HepG2 (cell line): ENCODE results near the gene CCL5. TPM values are rescaled to one million over a fixed set of nuclear protein-coding genes. Genes with fewer than 3 reads are reported as not detected.

Source experiments
- ATAC-seq: fragments of 200-7000 bp; cut with Tn5 transposase; 3 replicates; pipeline ENCODE4 v1.9.1; 2020; ENCODE audit warnings: mild to moderate bottlenecking, moderate library complexity
- BruUV-seq: library from RNA; stranded (reverse); fragments of 400-500 nt; replicated peaks from 2 replicates; lab custom pipeline; 2021; lab: Mats Ljungman, UMichigan
- CTCF ChIA-PET: fragments of 300-600 bp; formaldehyde crosslinking; extraction: SDS; loops from one replicate; lab custom pipeline; 2021; ENCODE audit warnings: low total read pairs, inconsistent platforms, low intra/inter-chr PET ratio; lab: Yijun Ruan, JAX
- POLR2A ChIA-PET: fragments of 350-600 bp; sonication (Branson Sonifier 250); formaldehyde crosslinking; loops from one replicate; lab custom pipeline; 2020; ENCODE audit warnings: antibody characterized with exemption, inconsistent platforms; lab: Yijun Ruan, JAX
- DNase-seq: peaks from one replicate; pipeline ENCODE4 v3.0.0-alpha.2; 2015; ENCODE audit warnings: low spot score
- FAIRE-seq: peaks from 3 replicates; lab custom pipeline; 2011; peaks lifted over from hg19 to GRCh38; lab: Jason Lieb, UNC
- H2AFZ ChIP-seq: one replicate; pipeline ENCODE4 v1.6.1; 2011; ENCODE audit warnings: low read length, inconsistent platforms
- H3K27ac ChIP-seq: fragments of 300-600 bp; 3 replicates; pipeline ENCODE4 v1.8.0; 2011; ENCODE audit warnings: mixed run types, mild to moderate bottlenecking, mixed read lengths, low read length, inconsistent platforms; ENCODE audit not compliant: insufficient read depth; ENCODE audit errors: extremely low read length
- H3K27me3 ChIP-seq, 2 experiments: fragments of 200-600 bp in 1 of 2; 2 replicates in 1 of 2; 3 replicates in 1 of 2; pipeline versions ENCODE4 v1.6.0 to v1.8.0; 2011; ENCODE audit warnings: low read length in 2 of 2, mild to moderate bottlenecking in 2 of 2, moderate library complexity in 2 of 2, inconsistent platforms in 1 of 2; ENCODE audit not compliant: insufficient read depth in 2 of 2, control insufficient read depth in 1 of 2
- H3K36me3 ChIP-seq, 2 experiments: fragments of 200-600 bp in 1 of 2; replicated peaks in 1 of 2; 2 replicates in 1 of 2; 3 replicates in 1 of 2; pipeline versions ENCODE4 v1.5.1 to v1.8.0; 2011; ENCODE audit warnings: low read length in 2 of 2, inconsistent platforms in 1 of 2; ENCODE audit not compliant: insufficient read depth in 2 of 2, control insufficient read depth in 1 of 2
- H3K4me1 ChIP-seq: 2 replicates; pipeline ENCODE4 v1.5.1; 2012; ENCODE audit warnings: low read length, inconsistent platforms; ENCODE audit not compliant: insufficient read depth
- H3K4me2 ChIP-seq: 2 replicates; pipeline ENCODE4 v1.6.0; 2011; ENCODE audit warnings: low read depth, low read length, inconsistent platforms
- H3K4me3 ChIP-seq, 3 experiments: fragments of 200-600 bp in 1 of 3; sonication (generic), shearing (Covaris generic) in 1 of 3; replicated peaks in 1 of 3; 2 replicates each; pipeline ENCODE4 v1.5.1; 2011 to 2016; ENCODE audit warnings: low read length in 3 of 3, inconsistent platforms in 2 of 3, low read depth in 2 of 3, mild to moderate bottlenecking in 2 of 3, control low read depth in 1 of 3, mixed read lengths in 1 of 3; ENCODE audit not compliant: insufficient read depth in 1 of 3
- H3K79me2 ChIP-seq: one replicate; pipeline ENCODE4 v1.6.1; 2011; ENCODE audit warnings: low read length, inconsistent platforms; ENCODE audit not compliant: insufficient read depth
- H3K9ac ChIP-seq: 2 replicates; pipeline ENCODE4 v1.6.0; 2011; ENCODE audit warnings: mild to moderate bottlenecking, low read depth, low read length, inconsistent platforms; ENCODE audit not compliant: insufficient read depth
- H3K9me3 ChIP-seq: 2 replicates; pipeline ENCODE4 v1.5.1; 2012; ENCODE audit warnings: mild to moderate bottlenecking, low read length
- H4K20me1 ChIP-seq: 2 replicates; pipeline ENCODE4 v1.6.0; 2011; ENCODE audit warnings: inconsistent platforms, mild to moderate bottlenecking, low read length, moderate library complexity; ENCODE audit not compliant: insufficient read depth
- CCAR2 ChIP-seq: fragments of 200-400 bp; formaldehyde crosslinking; optimal IDR thresholded peaks from 2 replicates; pipeline ENCODE3; 2018; ENCODE audit warnings: low read depth, mild to moderate bottlenecking, low read length, moderate library complexity
- FOXM1 ChIP-seq: sonication (generic); formaldehyde crosslinking; IDR thresholded peaks from 2 replicates; pipeline ENCODE4 v1.5.0; 2020; ENCODE audit warnings: missing genetic modification reagents
- KAT2B ChIP-seq: fragments of 150-350 bp; IDR thresholded peaks from 2 replicates; pipeline ENCODE4 v1.6.1; 2014; ENCODE audit warnings: low read depth, low read length, borderline replicate concordance
- KLF9 ChIP-seq: IDR thresholded peaks from 2 replicates; pipeline ENCODE4 v1.6.1; 2016; ENCODE audit warnings: low read depth
- RELA ChIP-seq: sonication (generic); formaldehyde crosslinking; IDR thresholded peaks from 2 replicates; pipeline ENCODE4 v1.4.0; 2020; ENCODE audit warnings: missing genetic modification reagents
- RXRA ChIP-seq: sonication (generic); formaldehyde crosslinking; IDR thresholded peaks from 2 replicates; pipeline ENCODE4 v1.5.1; 2020; ENCODE audit warnings: missing genetic modification reagents
- SKI ChIP-seq: fragments of 450-650 bp; IDR thresholded peaks from one replicate; pipeline ENCODE4 v1.6.1; 2018; ENCODE audit warnings: mild to moderate bottlenecking; ENCODE audit not compliant: partially characterized antibody
- SSRP1 ChIP-seq: IDR thresholded peaks from 2 replicates; pipeline ENCODE4 v1.6.1; 2016; ENCODE audit warnings: control low read depth
- ZFY ChIP-seq: sonication (generic); formaldehyde crosslinking; IDR thresholded peaks from 2 replicates; pipeline ENCODE4 v1.4.0; 2020; ENCODE audit warnings: missing genetic modification reagents
- ZNF367 ChIP-seq: sonication (generic); formaldehyde crosslinking; IDR thresholded peaks from 2 replicates; pipeline ENCODE4 v1.4.0; 2020; ENCODE audit warnings: missing genetic modification reagents, borderline replicate concordance
- ZNF563 ChIP-seq: sonication (generic); formaldehyde crosslinking; IDR thresholded peaks from 2 replicates; pipeline ENCODE4 v1.8.0; 2022; ENCODE audit warnings: mild to moderate bottlenecking, moderate library complexity, missing genetic modification reagents
- ZNF780A ChIP-seq: sonication (generic); formaldehyde crosslinking; IDR thresholded peaks from 2 replicates; pipeline ENCODE4 v1.8.0; 2022; ENCODE audit warnings: mild to moderate bottlenecking, missing genetic modification reagents, moderate library complexity
- ZNF788 ChIP-seq: sonication (generic); formaldehyde crosslinking; IDR thresholded peaks from 2 replicates; pipeline ENCODE4 v1.5.0; 2020; ENCODE audit warnings: mild to moderate bottlenecking, missing genetic modification reagents, borderline replicate concordance
- ZSCAN22 ChIP-seq: sonication (generic); formaldehyde crosslinking; IDR thresholded peaks from 2 replicates; pipeline ENCODE4 v1.4.0; 2020; ENCODE audit warnings: mild to moderate bottlenecking, missing genetic modification reagents
- WGBS: methylation state at CpG from one replicate; pipeline ENCODE4 v1.1.6; 2017; ENCODE audit warnings: low lambda C conversion rate; 5-methylcytosine and 5-hydroxymethylcytosine counted together
- in situ Hi-C: cut with HindIII; loops from 2 replicates; pipeline ENCODE4 v1.10.0; 2017; ENCODE audit warnings: low pct_unique_long_range_greater_than_20kb; ENCODE audit not compliant: extremely low pct_ligation_motif_present
- intact Hi-C: fragments of 100-400 bp; cut with micrococcal nuclease; formaldehyde crosslinking; loops from one replicate; pipeline ENCODE4 v1.10.0; 2022; ENCODE audit not compliant: unreplicated experiment
- polyA plus RNA-seq, 8 experiments: library from polyadenylated mRNA; depleted of rRNA in 3 of 8; stranded (reverse) in 7 of 8; unstranded in 1 of 8; fragments of >200 nt; fragmentation: Illumina TruSeq in 4 of 8; extraction: Trizol in 4 of 8; gene quantifications; 2 replicates each; pipeline versions ENCODE4 v1.2.1 to v1.2.3, GENCODE V29; 2011 to 2016; ENCODE audit warnings: low read depth in 4 of 8, missing spikeins in 1 of 8, mixed read lengths in 1 of 8; ENCODE audit not compliant: insufficient read depth in 1 of 8
- total RNA-seq, 5 experiments: library from RNA; depleted of rRNA; stranded (reverse); fragments of >200 nt; fragmentation: Illumina TruSeq; extraction: Trizol; gene quantifications; 2 replicates each; pipeline ENCODE4 v1.2.3, GENCODE V29; 2016; ENCODE audit warnings: low read depth in 1 of 5

CCL5 gene
- total and polyA plus RNA-seq, 2 of the 13 experiments (the other 11 are each of a cell fraction or from before 2014, with no cell fraction given), result 0.13 to 0.29 TPM

- TF ChIP-seq ZNF563 (CRISPR knock-in tag) (no peak), ZNF788 (no peak), KLF9 (CRISPR knock-in tag) (no peak), SSRP1 (CRISPR knock-in tag) (no peak), ZNF367 (CRISPR knock-in tag) (no peak), RXRA (CRISPR knock-in tag) (no peak), CCAR2 (no peak), KAT2B (no peak)
- Histone ChIP-seq H3K9ac (no peak overlapping the region), H3K9me3 (no peaks in the 10 kb centered on the region), H3K36me3 (no peaks in the 10 kb centered on the region), H3K4me1 (peaks cover 46% of the 10 kb centered on the region), H3K79me2 (no peaks in the 10 kb centered on the region), H3K4me2 (no peak overlapping the region; the same call in 1 of the 2 replicates), H3K27ac (no peak overlapping the region), H3K27me3 (no peaks in the 10 kb centered on the region), H4K20me1 (no peaks in the 10 kb centered on the region), H2AFZ (no peak overlapping the region), H3K4me3 (no peak overlapping the region)
- FAIRE-seq (no peak), ATAC-seq (no peak), DNase-seq (no peak)
- CTCF ChIA-PET, result no interaction called here
- intact Hi-C loops (no loop called here), in situ Hi-C loops (no loop called here)
- BruUV-seq, result no TSS peak
- WGBS, result 14% methylated on average over 4 of the region's 4 CpGs
- POLR2A ChIA-PET, result no interaction called here
Measured at GRCh38 chr17:35878361-35878760, 1.8 kb downstream of the CCL5 start.

GRCh38 chr17:35877345-35878029 lies 2.7 kb downstream of the CCL5 start:
- CTCF ChIA-PET, result no interaction called here
- Histone ChIP-seq H3K4me2 (no peak overlapping the region; the same call in 1 of the 2 replicates), H3K27me3 (no peaks in the 10 kb centered on the region), H2AFZ (no peak overlapping the region), H3K4me1 (peaks cover 46% of the 10 kb centered on the region), H3K36me3 (no peaks in the 10 kb centered on the region), H3K9me3 (no peaks in the 10 kb centered on the region), H3K9ac (no peak overlapping the region), H3K27ac (no peak overlapping the region), H3K4me3 (no peak overlapping the region), H3K79me2 (no peaks in the 10 kb centered on the region), H4K20me1 (no peaks in the 10 kb centered on the region)
- DNase-seq (no peak), FAIRE-seq (no peak), ATAC-seq (no peak)
- in situ Hi-C loops (no loop called here), intact Hi-C loops (no loop called here)
- POLR2A ChIA-PET, result no interaction called here
- TF ChIP-seq SKI (no peak), ZFY (CRISPR knock-in tag) (no peak), ZSCAN22 (CRISPR knock-in tag) (no peak), ZNF780A (CRISPR knock-in tag) (no peak), FOXM1 (CRISPR knock-in tag) (no peak), RELA (CRISPR knock-in tag) (no peak)
- no TSS peak for BruUV-seq
